Transverse colon (tissue), 3 donors: ENCODE results near the gene GNA14.

ENCODE experiments used
- POLR2A ChIP-seq: fragments of 450-650 bp; IDR thresholded peaks from one replicate; pipeline ENCODE4 v1.6.1; 2016; ENCODE audit warnings: antibody characterized with exemption, mild to moderate bottlenecking, moderate library complexity
- TF ChIP-seq, protein P1 (sequence below), 5 experiments: fragments of 200-600 bp in 3 of 5; fragments of 450-650 bp in 2 of 5; sonication (generic) in 3 of 5; IDR thresholded peaks; 1 replicate in 2 of 5; 2 replicates in 3 of 5; pipeline ENCODE4 v1.5.1; 2016 to 2017; ENCODE audit warnings: antibody characterized with exemption in 5 of 5, inconsistent platforms in 3 of 5, mild to moderate bottlenecking in 2 of 5, moderate library complexity in 1 of 5

DNA sequence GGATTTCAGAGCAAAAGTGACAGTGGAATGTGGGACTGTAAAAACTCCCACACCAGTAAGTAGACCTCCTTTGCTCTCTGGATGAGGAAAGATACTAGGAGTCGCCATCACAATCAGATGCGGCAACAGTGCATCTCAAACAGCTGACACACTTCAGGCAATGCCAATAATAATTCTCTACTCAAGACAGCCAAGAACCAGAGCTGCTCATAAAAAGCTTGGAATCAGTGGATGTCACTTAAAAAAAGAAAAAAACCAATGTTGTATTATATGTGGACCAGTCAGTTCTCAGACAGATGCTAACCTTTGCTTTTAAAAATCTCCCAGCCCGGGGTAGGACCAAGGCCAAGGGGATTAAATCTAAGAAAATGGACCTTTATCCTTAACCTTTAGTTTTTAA is 185.0 kb downstream of the GNA14 start:
- TF ChIP-seq, protein P1, sequence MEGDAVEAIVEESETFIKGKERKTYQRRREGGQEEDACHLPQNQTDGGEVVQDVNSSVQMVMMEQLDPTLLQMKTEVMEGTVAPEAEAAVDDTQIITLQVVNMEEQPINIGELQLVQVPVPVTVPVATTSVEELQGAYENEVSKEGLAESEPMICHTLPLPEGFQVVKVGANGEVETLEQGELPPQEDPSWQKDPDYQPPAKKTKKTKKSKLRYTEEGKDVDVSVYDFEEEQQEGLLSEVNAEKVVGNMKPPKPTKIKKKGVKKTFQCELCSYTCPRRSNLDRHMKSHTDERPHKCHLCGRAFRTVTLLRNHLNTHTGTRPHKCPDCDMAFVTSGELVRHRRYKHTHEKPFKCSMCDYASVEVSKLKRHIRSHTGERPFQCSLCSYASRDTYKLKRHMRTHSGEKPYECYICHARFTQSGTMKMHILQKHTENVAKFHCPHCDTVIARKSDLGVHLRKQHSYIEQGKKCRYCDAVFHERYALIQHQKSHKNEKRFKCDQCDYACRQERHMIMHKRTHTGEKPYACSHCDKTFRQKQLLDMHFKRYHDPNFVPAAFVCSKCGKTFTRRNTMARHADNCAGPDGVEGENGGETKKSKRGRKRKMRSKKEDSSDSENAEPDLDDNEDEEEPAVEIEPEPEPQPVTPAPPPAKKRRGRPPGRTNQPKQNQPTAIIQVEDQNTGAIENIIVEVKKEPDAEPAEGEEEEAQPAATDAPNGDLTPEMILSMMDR (IDR thresholded peaks at IDR 0.05) = no peak
- no peak for TF ChIP-seq POLR2A
